Suprapubic skin (tissue), 4 donors: ENCODE data around the gene ARHGAP44. TPM values are rescaled to one million over a fixed set of nuclear protein-coding genes. Genes with fewer than 3 reads are reported as not detected.

ENCODE experiments used
- total RNA-seq, 4 donors: library from RNA; depleted of rRNA; stranded (reverse); fragments of >200 nt; gene quantifications; one replicate each; pipeline ENCODE4 v1.1.0, GENCODE V29; 2016

The ARHGAP44 gene
- total RNA-seq, 4 donors from 2014 or later: 3.5 to 7.1 (median 5.3) TPM

Other genes with a start within 250 kb of the ARHGAP44 start
- 1 to 10 TPM in 1 of 4 donors, under 1 TPM in 3; 0.34 to 2.8 (median 0.78) TPM for gene MYOCD, start 123.6 kb upstream of the ARHGAP44 start, total RNA-seq
- gene ELAC2, start 228.5 kb downstream of the ARHGAP44 start, total RNA-seq: 100 to 1,000 TPM in 1 of 4 donors, 10 to 100 TPM in 3; 85.7 to 143 (median 87.1) TPM